GM18861 (cell line): Measurements from ENCODE around the gene QSOX2.
"Not testable (repeated sequence)": the region's sequence is repeated elsewhere in the genome, so short reads cannot be mapped to it uniquely, and the experiment has no call there.

Experiments used
- ATAC-seq: cut with Tn5 transposase; IDR thresholded peaks from one replicate; pipeline ENCODE4 v1.9.1; 2021; ENCODE audit not compliant: unreplicated experiment

QSOX2 gene

GRCh38 chr9:136267261-136268111 is 21.9 kb upstream of the QSOX2 start:
- no peak for ATAC-seq

DNA sequence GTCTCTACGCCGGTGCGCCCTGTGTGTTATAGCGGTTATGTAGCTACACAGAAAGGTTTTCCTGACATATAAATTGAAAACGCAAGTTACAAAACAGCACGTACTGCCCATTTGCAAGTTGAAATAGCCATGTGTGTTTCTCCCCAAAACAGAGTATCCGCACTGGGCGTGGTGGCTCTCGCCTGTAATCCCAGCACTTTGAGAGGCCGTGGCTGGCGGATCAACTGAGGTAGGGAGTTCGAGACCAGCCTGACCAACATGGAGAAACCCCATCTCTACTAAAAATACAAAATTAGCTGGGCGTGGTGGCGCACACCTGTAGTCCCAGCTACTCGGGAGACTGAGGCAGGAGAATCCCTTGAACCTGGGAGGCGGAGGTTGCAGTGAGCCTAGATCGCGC is 21.0 kb upstream of the QSOX2 start:
- not testable (repeated sequence) for ATAC-seq

GRCh38 chr9:136265561-136266355 is 20.1 kb upstream of the QSOX2 start:
- no peak for ATAC-seq

DNA sequence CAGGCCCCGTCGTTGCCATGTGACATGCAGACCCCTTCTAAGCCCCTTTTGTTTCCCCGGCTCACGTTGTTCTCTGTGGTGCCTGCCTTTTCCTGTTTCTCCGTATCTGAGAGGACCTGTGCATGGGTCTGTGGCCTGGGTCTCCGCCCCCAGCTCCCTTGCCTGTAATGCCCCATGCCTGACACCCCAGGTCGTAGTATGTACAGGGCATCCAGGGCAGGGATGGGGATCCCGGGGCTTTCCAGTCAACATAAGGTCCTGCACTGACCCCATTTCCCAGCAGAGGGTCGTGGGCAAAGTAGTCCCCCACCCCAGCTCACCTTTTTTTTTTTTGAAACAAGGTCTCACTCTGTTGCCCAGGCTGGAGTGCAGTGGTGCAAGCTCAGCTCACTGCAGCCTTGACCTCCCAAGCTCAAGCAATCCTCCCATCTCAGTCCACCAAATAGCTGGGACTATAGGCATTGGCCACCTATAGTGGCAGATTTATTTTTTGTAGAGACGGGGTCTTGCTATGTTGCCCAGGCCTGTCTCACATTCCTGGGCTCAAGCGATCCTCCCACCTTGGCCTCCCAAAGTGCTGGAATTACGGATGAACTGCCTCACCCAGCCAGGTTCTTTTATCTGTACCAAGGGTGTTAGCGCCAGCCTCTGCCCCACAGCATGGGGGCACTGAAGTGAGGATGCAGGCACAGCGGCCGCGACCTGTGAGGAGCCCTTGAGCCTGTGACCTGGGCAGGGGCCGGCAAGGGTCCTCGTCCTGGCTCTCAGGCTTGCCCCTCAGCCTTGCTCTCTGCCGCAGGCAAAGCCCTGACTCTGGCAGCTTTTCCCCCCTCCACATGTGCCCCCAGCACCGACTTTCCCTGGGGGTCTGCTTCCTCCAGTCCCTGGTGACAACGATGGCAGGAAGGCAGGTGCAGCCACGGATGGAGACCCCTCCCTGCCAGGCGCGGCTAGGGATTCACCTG is 19.1 kb upstream of the QSOX2 start:
- no peak for ATAC-seq

DNA sequence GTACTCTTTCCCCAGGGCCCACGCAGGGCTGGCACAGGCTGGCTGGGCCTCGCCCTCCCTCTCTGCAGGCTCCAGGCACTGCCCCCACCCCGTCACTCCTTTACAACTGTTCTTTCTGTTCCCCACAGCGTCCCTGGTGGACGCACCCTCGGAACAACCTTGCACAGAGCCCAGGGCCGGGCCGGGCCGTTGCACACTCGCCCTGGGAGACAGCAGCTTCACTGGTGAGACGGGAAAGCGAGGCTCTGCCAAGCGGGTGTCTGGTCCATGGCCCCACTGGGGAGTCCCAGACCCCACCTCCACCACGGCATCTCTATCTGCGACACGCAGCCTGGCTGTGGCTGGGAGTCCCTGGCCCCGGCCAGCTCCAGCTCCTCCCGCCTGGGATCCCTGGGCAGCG is 18.4 kb upstream of the QSOX2 start:
- ATAC-seq: no peak

GRCh38 chr9:136262671-136263178 is 17.1 kb upstream of the QSOX2 start:
- no peak for ATAC-seq

GRCh38 chr9:136261686-136262430 is 16.2 kb upstream of the QSOX2 start:
- ATAC-seq: no peak

DNA sequence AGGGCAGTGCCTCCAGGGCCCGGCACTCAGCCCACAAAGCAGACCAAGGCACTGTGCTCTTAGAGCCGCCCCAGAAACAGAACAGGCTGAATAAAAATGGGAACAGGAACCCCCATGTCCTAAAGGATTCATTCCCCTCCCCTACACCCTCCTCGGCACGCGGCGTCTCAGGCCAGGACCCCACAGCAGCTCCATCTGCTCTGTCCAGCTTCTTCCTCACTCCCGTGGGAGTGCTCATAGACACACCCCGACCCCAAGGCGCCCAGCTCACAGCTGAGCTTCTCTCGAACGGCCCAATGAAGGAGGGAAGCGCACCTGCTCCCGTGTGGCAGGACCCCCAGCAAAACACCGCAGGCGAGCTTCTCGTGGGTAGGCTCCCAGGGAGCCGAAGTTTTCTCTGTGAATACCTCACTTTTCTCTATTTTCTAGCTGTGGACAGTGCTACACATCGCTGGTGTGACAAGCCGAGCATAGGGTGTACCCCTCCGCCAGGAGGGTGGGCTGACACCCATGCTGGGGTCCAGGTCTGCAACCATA is 15.4 kb upstream of the QSOX2 start:
- no peak for ATAC-seq

- no peak for ATAC-seq
These were observed 14.9 kb upstream of the QSOX2 start for GRCh38 chr9:136260521-136260920.

DNA sequence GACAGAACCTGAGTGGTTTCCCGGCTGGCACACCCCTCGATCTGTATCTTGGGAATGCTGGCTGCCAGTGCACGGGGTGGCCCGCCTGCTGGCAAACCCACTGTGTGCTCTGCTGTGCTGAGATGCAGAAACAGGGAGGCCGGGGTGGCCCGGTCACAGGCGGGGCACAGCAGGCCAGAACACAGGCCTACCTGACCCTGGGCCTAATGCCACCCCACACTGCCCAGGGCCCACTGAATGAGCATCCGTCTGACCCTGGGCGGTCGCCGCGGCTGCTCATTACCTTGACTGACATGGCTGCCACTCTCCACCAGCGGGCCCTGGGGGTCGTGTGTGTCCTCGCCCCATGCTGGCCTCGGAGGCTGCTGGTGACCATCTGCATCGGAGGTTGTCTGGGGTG is 14.2 kb upstream of the QSOX2 start:
- ATAC-seq: no peak

DNA sequence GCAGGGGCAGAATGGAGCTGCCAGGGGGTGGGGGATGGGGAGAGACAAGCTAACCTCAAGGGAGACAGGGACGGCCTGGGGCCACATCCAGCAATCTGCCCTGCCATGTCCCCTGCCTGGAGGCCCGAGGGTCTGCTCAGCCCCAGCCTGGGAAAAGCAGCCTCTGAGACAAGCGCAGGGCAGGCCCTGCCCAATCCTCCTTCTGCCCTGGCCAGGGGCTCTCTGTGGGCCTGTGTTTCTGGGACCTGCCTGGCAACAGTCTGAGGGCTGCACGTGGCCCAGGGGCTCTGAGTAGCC is 13.9 kb upstream of the QSOX2 start:
- no peak for ATAC-seq

- no peak for ATAC-seq
These were observed 13.3 kb upstream of the QSOX2 start for GRCh38 chr9:136258786-136259516.

- no peak for ATAC-seq
These were observed 12.7 kb upstream of the QSOX2 start for GRCh38 chr9:136258299-136258625.

GRCh38 chr9:136257381-136258298 is 12.0 kb upstream of the QSOX2 start:
- no peak for ATAC-seq

GRCh38 chr9:136255896-136256890 is 10.6 kb upstream of the QSOX2 start:
- no peak for ATAC-seq

DNA sequence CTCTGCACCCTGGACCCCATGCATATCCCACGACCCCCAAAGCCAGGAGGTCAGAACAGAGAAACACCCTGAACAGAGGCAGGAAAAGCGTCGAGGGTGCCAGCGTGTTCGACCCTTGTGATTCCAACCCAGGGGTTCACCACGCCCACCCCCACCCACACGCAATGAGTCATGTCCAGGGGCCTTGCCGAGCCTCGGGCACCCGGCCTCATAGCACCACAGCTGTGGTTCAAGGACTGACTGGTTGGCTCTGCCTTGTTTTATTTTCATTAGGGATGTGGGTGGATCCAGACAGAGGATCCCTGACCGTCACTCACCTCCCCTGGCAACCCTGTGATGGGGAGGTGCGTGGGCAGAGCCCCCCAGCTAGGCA is 9.5 kb upstream of the QSOX2 start:
- ATAC-seq: no peak

- no peak for ATAC-seq
These were observed 9.0 kb upstream of the QSOX2 start for GRCh38 chr9:136254381-136255165.
